Prostate gland (tissue), 2 donors: ENCODE results near the gene USP9X. TPM values are rescaled to one million over a fixed set of nuclear protein-coding genes. Genes with fewer than 3 reads are reported as not detected.

Source experiments
- DNase-seq: peaks from one replicate; pipeline ENCODE4 v3.0.0-alpha.2; 2019; ENCODE audit warnings: low spot score
- H3K27ac ChIP-seq, 2 donors: fragments of 200-600 bp; sonication (generic); 2 replicates each; pipeline ENCODE4 v1.5.1; 2017 to 2019
- H3K27me3 ChIP-seq: fragments of 200-600 bp; sonication (generic); replicated peaks from 2 replicates; pipeline ENCODE4 v1.5.1; 2019; ENCODE audit not compliant: insufficient read depth
- H3K36me3 ChIP-seq, 2 donors: fragments of 200-600 bp; sonication (generic); 1 replicate in 1 of 2; 2 replicates in 1 of 2; pipeline versions ENCODE4 v1.5.1 to v1.8.1; 2017 to 2019
- H3K4me1 ChIP-seq: fragments of 200-600 bp; sonication (generic); replicated peaks from 2 replicates; pipeline ENCODE4 v1.5.1; 2019
- H3K4me3 ChIP-seq, 2 donors: fragments of 200-600 bp; sonication (generic); 2 replicates each; pipeline ENCODE4 v1.5.1; 2017 to 2019
- H3K9me3 ChIP-seq: fragments of 200-600 bp; sonication (generic); 2 replicates; pipeline ENCODE4 v1.5.1; 2017
- CTCF ChIP-seq, 4 experiments: fragments of 200-600 bp in 2 of 4; fragments of 450-650 bp in 2 of 4; sonication (generic) in 2 of 4; IDR thresholded peaks; 1 replicate in 3 of 4; 2 replicates in 1 of 4; pipeline ENCODE4 v1.5.1; 2016 to 2019; ENCODE audit warnings: antibody characterized with exemption in 4 of 4, mild to moderate bottlenecking in 2 of 4, moderate library complexity in 2 of 4
- POLR2A ChIP-seq: fragments of 450-650 bp; IDR thresholded peaks from one replicate; pipeline ENCODE4 v1.6.1; 2016; ENCODE audit warnings: antibody characterized with exemption, mild to moderate bottlenecking
- POLR2AphosphoS5 ChIP-seq: sonication (generic); formaldehyde crosslinking; IDR thresholded peaks from one replicate; pipeline ENCODE4 v1.6.1; 2017; ENCODE audit warnings: antibody characterized with exemption
- WGBS: methylation state at CpG from one replicate; pipeline ENCODE4 v1.1.5; 2018; 5-methylcytosine and 5-hydroxymethylcytosine counted together
- intact Hi-C: fragments of 100-400 bp; cut with DNase I; formaldehyde crosslinking; loops from one replicate; pipeline ENCODE4 v1.14.2; 2022
- total RNA-seq, 2 donors: library from RNA; depleted of rRNA; stranded (reverse); fragments of >200 nt; gene quantifications; one replicate each; pipeline ENCODE4 v1.1.0, GENCODE V29; 2016

The USP9X gene
- total RNA-seq, 2 donors from 2014 or later: 47.9 to 115 TPM

- intact Hi-C loops: no loop called here
- 92% methylated on average over 14 of the region's 14 CpGs for WGBS
- TF ChIP-seq POLR2A: no peak
- TF ChIP-seq POLR2AphosphoS5: no peak
- no peak for TF ChIP-seq CTCF (IDR thresholded peaks at IDR 0.05)
- no peak for DNase-seq
- Histone ChIP-seq H3K27ac (no peak overlapping the region), H3K4me1 (no peaks in the 10 kb centered on the region), H3K36me3 (no peaks in the 10 kb centered on the region), H3K4me3 (no peak overlapping the region), H3K27me3 (no peaks in the 10 kb centered on the region), H3K9me3 (no peaks in the 10 kb centered on the region)
Observed at GRCh38 chrX:41258871-41259270, 173.6 kb downstream of the USP9X start.

GRCh38 chrX:41259516-41259915 is 174.3 kb downstream of the USP9X start:
- Histone ChIP-seq H3K36me3 (no peaks in the 10 kb centered on the region), H3K27me3 (no peaks in the 10 kb centered on the region), H3K4me3 (no peak overlapping the region), H3K27ac (no peak overlapping the region), H3K4me1 (no peaks in the 10 kb centered on the region), H3K9me3 (no peaks in the 10 kb centered on the region)
- no peak for TF ChIP-seq CTCF (IDR thresholded peaks at IDR 0.05)
- no peak for TF ChIP-seq POLR2AphosphoS5
- TF ChIP-seq POLR2A: no peak
- intact Hi-C loops: no loop called here
- 57% methylated on average over 11 of the region's 13 CpGs for WGBS
- DNase-seq: no peak

GRCh38 chrX:41265615-41266014 is 180.4 kb downstream of the USP9X start:
- Histone ChIP-seq H3K9me3 (no peaks in the 10 kb centered on the region), H3K4me3 (no peak overlapping the region), H3K27ac (no peak overlapping the region), H3K4me1 (no peaks in the 10 kb centered on the region), H3K36me3 (no peaks in the 10 kb centered on the region), H3K27me3 (no peaks in the 10 kb centered on the region)
- DNase-seq: no peak
- intact Hi-C loops: no loop called here
- WGBS: 51% methylated on average over 8 of the region's 8 CpGs
- TF ChIP-seq POLR2AphosphoS5: peak; percentile 15
- no peak for TF ChIP-seq CTCF (IDR thresholded peaks at IDR 0.05)

GRCh38 chrX:41273638-41274037 is 188.4 kb downstream of the USP9X start:
- no peaks in the 10 kb centered on the region for H3K9me3 ChIP-seq
- H3K4me3 ChIP-seq: no peak overlapping the region
- no peaks in the 10 kb centered on the region for H3K4me1 ChIP-seq
- H3K27ac ChIP-seq: no peak overlapping the region
- WGBS: 63% methylated on average over 2 of the region's 2 CpGs
- no peak for DNase-seq
- TF ChIP-seq POLR2A (no peak), POLR2AphosphoS5 (no peak), CTCF (IDR thresholded peaks at IDR 0.05) (no peak)
- H3K27me3 ChIP-seq: no peaks in the 10 kb centered on the region
- intact Hi-C loops: loop anchor here (10.0 kb wide), 1 partner anchor 461 kb away; no protein-coding TSS in a partner anchor
- H3K36me3 ChIP-seq: no peaks in the 10 kb centered on the region

- under 1% methylated on average over 26 of the region's 54 CpGs for WGBS
- H3K4me1 ChIP-seq: no peaks in the 10 kb centered on the region
- intact Hi-C loops: loop anchor here (10.0 kb wide), 1 partner anchor 459 kb away; no protein-coding TSS in a partner anchor
- no peaks in the 10 kb centered on the region for H3K36me3 ChIP-seq
- H3K4me3 ChIP-seq: peak overlapping the region; percentile 36 to 37
- H3K27ac ChIP-seq: peak overlapping the region; percentile 55 to 66
- no peak for TF ChIP-seq POLR2A
- TF ChIP-seq POLR2AphosphoS5: peak; percentile 7
- TF ChIP-seq CTCF (IDR thresholded peaks at IDR 0.05): peak in 3 of 4 experiments; percentile 16 to 43 (median 32)
- no peaks in the 10 kb centered on the region for H3K27me3 ChIP-seq
- no peaks in the 10 kb centered on the region for H3K9me3 ChIP-seq
- peak; percentile 17 for DNase-seq
Observed at GRCh38 chrX:41275661-41276609, 190.7 kb downstream of the USP9X start.
